HG03565 (cell line): ENCODE results near the gene ADGRB3.
A peak's percentile ranks its signal among the peaks of the same experiment; 100 is the strongest.
"Not testable (repeated sequence)": the region's sequence is repeated elsewhere in the genome, so short reads cannot be mapped to it uniquely, and the experiment has no call there.

ENCODE experiments used
- ATAC-seq: cut with Tn5 transposase; IDR thresholded peaks from one replicate; pipeline ENCODE4 v1.9.1; 2021; ENCODE audit warnings: mild to moderate bottlenecking, moderate library complexity; ENCODE audit not compliant: unreplicated experiment

The ADGRB3 gene

GRCh38 chr6:68778356-68779020 is 143.4 kb downstream of the ADGRB3 start:
- no peak for ATAC-seq

GRCh38 chr6:68779366-68779765 is 144.3 kb downstream of the ADGRB3 start:
- ATAC-seq: no peak

GRCh38 chr6:68790128-68790527 is 155.0 kb downstream of the ADGRB3 start:
- ATAC-seq: not testable (repeated sequence)

- ATAC-seq: not testable (repeated sequence)
Measured at GRCh38 chr6:68814976-68815375, 179.9 kb downstream of the ADGRB3 start.

- ATAC-seq: no peak
Measured at GRCh38 chr6:68826501-68826900, 191.4 kb downstream of the ADGRB3 start.

GRCh38 chr6:68834551-68834950 is 199.5 kb downstream of the ADGRB3 start:
- no peak for ATAC-seq

GRCh38 chr6:68838571-68838970 is 203.5 kb downstream of the ADGRB3 start:
- no peak for ATAC-seq

GRCh38 chr6:68852791-68853190 is 217.7 kb downstream of the ADGRB3 start:
- no peak for ATAC-seq

GRCh38 chr6:68859233-68859632 is 224.2 kb downstream of the ADGRB3 start:
- ATAC-seq: no peak

- ATAC-seq: no peak
Measured at GRCh38 chr6:68868646-68869045, 233.6 kb downstream of the ADGRB3 start.

GRCh38 chr6:68873236-68873635 is 238.2 kb downstream of the ADGRB3 start:
- no peak for ATAC-seq

GRCh38 chr6:68874747-68875146 is 239.7 kb downstream of the ADGRB3 start:
- no peak for ATAC-seq

GRCh38 chr6:68875403-68875802 is 240.3 kb downstream of the ADGRB3 start:
- ATAC-seq: no peak

- ATAC-seq: peak; percentile 75
Measured at GRCh38 chr6:68876792-68877493, 241.9 kb downstream of the ADGRB3 start.

GRCh38 chr6:68880050-68880813 is 245.2 kb downstream of the ADGRB3 start:
- ATAC-seq: no peak

- not testable (repeated sequence) for ATAC-seq
Measured at GRCh38 chr6:68883325-68883724, 248.2 kb downstream of the ADGRB3 start.

GRCh38 chr6:68891419-68891818 is 256.3 kb downstream of the ADGRB3 start:
- ATAC-seq: no peak

- ATAC-seq: no peak
Measured at GRCh38 chr6:68892452-68892851, 257.4 kb downstream of the ADGRB3 start.

GRCh38 chr6:68895929-68896328 is 260.8 kb downstream of the ADGRB3 start:
- no peak for ATAC-seq

GRCh38 chr6:68901044-68901443 is 266.0 kb downstream of the ADGRB3 start:
- ATAC-seq: no peak

- no peak for ATAC-seq
Measured at GRCh38 chr6:68911334-68911733, 276.3 kb downstream of the ADGRB3 start.

- ATAC-seq: no peak
Measured at GRCh38 chr6:68911811-68912210, 276.7 kb downstream of the ADGRB3 start.
